Activated CD8-positive, alpha-beta memory T cell treated with anti-CD3 and anti-CD28 coated beads for 24 hours (primary cell): ENCODE measurements around the gene C1QTNF8.
"Not testable (repeated sequence)": the region's sequence is repeated elsewhere in the genome, so short reads cannot be mapped to it uniquely, and the experiment has no call there.

Experiments
- DNase-seq: peaks from one replicate; pipeline ENCODE4 v3.0.0-alpha.2; 2020

Gene C1QTNF8

GRCh38 chr16:1091992-1092552, 4.0 kb downstream of the C1QTNF8 start:
- no peak for DNase-seq

- no peak for DNase-seq
Measured at GRCh38 chr16:1090620-1091587, 5.1 kb downstream of the C1QTNF8 start.

GRCh38 chr16:1089822-1090619, 6.0 kb downstream of the C1QTNF8 start:
- no peak for DNase-seq

- DNase-seq: no peak
Measured at GRCh38 chr16:1089439-1089821, 6.6 kb downstream of the C1QTNF8 start.

- no peak for DNase-seq
Measured at GRCh38 chr16:1088295-1089170, 7.5 kb downstream of the C1QTNF8 start.

GRCh38 chr16:1086443-1086842, 9.6 kb downstream of the C1QTNF8 start:
- not testable (repeated sequence) for DNase-seq

- DNase-seq: no peak
Measured at GRCh38 chr16:1084971-1085370, 11.1 kb downstream of the C1QTNF8 start.

GRCh38 chr16:1082952-1083675, 12.9 kb downstream of the C1QTNF8 start:
- DNase-seq: no peak

- DNase-seq: no peak
Measured at GRCh38 chr16:1082266-1082951, 13.6 kb downstream of the C1QTNF8 start.

- DNase-seq: no peak
Measured at GRCh38 chr16:1081734-1082265, 14.2 kb downstream of the C1QTNF8 start.

GRCh38 chr16:1080801-1081733, 15.0 kb downstream of the C1QTNF8 start:
- DNase-seq: no peak

GRCh38 chr16:1079786-1080525, 16.1 kb downstream of the C1QTNF8 start:
- DNase-seq: no peak

- DNase-seq: no peak
Measured at GRCh38 chr16:1079341-1079740, 16.7 kb downstream of the C1QTNF8 start.

GRCh38 chr16:1078579-1079021, 17.4 kb downstream of the C1QTNF8 start:
- DNase-seq: no peak

- no peak for DNase-seq
Measured at GRCh38 chr16:1077877-1078578, 18.0 kb downstream of the C1QTNF8 start.

- DNase-seq: no peak
Measured at GRCh38 chr16:1076801-1077576, 19.1 kb downstream of the C1QTNF8 start.

GRCh38 chr16:1075546-1075945, 20.5 kb downstream of the C1QTNF8 start:
- no peak for DNase-seq

- no peak for DNase-seq
Measured at GRCh38 chr16:1074379-1074649, 21.7 kb downstream of the C1QTNF8 start.
